K562 (cell line): ENCODE data around the gene CFAP251. TPM values are rescaled to one million over a fixed set of nuclear protein-coding genes. Genes with fewer than 3 reads are reported as not detected.

ENCODE experiments used
- CBFB ChIP-seq: sonication (generic); formaldehyde crosslinking; IDR thresholded peaks from 2 replicates; pipeline ENCODE4 v1.4.0; 2020; ENCODE audit warnings: mild to moderate bottlenecking, missing genetic modification reagents
- CXXC5 ChIP-seq: fragments of 250-450 bp; sonication (Bioruptor Pico); IDR thresholded peaks from 2 replicates; pipeline ENCODE4 v1.8.0; 2022; ENCODE audit warnings: inconsistent platforms, mild to moderate bottlenecking, moderate library complexity
- ETV5 ChIP-seq: sonication (generic); formaldehyde crosslinking; IDR thresholded peaks from 2 replicates; pipeline ENCODE4 v1.4.0; 2020; ENCODE audit warnings: low read depth, mild to moderate bottlenecking, missing genetic modification reagents
- GTF2E2 ChIP-seq: fragments of 200-800 bp; sonication (Bioruptor generic); IDR thresholded peaks from 2 replicates; pipeline ENCODE4 v1.6.1; 2016; ENCODE audit warnings: missing genetic modification characterization, missing compliant biosample characterization
- MCM3 ChIP-seq: fragments of 450-650 bp; IDR thresholded peaks from 2 replicates; pipeline ENCODE4 v1.6.1; 2016
- MCM5 ChIP-seq: fragments of 450-650 bp; IDR thresholded peaks from 2 replicates; pipeline ENCODE4 v1.6.1; 2016; ENCODE audit warnings: low read depth
- MCM7 ChIP-seq, 2 experiments: fragments of 450-650 bp; IDR thresholded peaks; 2 replicates each; pipeline ENCODE4 v1.6.1; 2016 to 2018
- NONO ChIP-seq, 2 experiments: fragments of 200-400 bp in 1 of 2; fragments of 450-650 bp in 1 of 2; formaldehyde crosslinking in 1 of 2; IDR thresholded peaks; 2 replicates each; pipeline ENCODE4 v1.6.1; 2017; ENCODE audit warnings: low read depth in 2 of 2, mild to moderate bottlenecking in 2 of 2, moderate library complexity in 2 of 2, low read length in 1 of 2
- PHF20 ChIP-seq: fragments of 450-650 bp; IDR thresholded peaks from 2 replicates; pipeline ENCODE4 v1.6.1; 2018; ENCODE audit not compliant: partially characterized antibody
- POLR2A ChIP-seq: fragments of 450-650 bp; conservative IDR thresholded peaks from 2 replicates; pipeline ENCODE4 v1.6.1; 2016
- PYGO2 ChIP-seq: fragments of 450-650 bp; IDR thresholded peaks from 2 replicates; pipeline ENCODE4 v1.6.1; 2016; ENCODE audit warnings: mild to moderate bottlenecking, missing genetic modification characterization, moderate library complexity, missing compliant biosample characterization
- RERE ChIP-seq: sonication (generic); formaldehyde crosslinking; IDR thresholded peaks from 2 replicates; pipeline ENCODE4 v1.8.0; 2023; ENCODE audit warnings: missing genetic modification reagents, mild to moderate bottlenecking, borderline replicate concordance
- SAP30 ChIP-seq: fragments of 200-600 bp; sonication (generic); IDR thresholded peaks from 2 replicates; pipeline ENCODE4 v1.6.1; 2012; ENCODE audit warnings: borderline replicate concordance, low read depth, mild to moderate bottlenecking, moderate library complexity, low read length, control low read depth, inconsistent platforms; ENCODE audit not compliant: insufficient read depth, poor library complexity, severe bottlenecking
- U2AF1 ChIP-seq: fragments of 200-400 bp; formaldehyde crosslinking; optimal IDR thresholded peaks from 2 replicates; pipeline ENCODE3; 2017; ENCODE audit warnings: mild to moderate bottlenecking, low read depth, low read length, moderate library complexity
- ZFX ChIP-seq: sonication (generic); formaldehyde crosslinking; IDR thresholded peaks from 2 replicates; pipeline ENCODE4 v1.8.0; 2022; ENCODE audit warnings: mild to moderate bottlenecking, missing genetic modification reagents, moderate library complexity
- polyA plus RNA-seq, 8 experiments: library from polyadenylated mRNA; depleted of rRNA in 4 of 8; stranded (reverse) in 5 of 8; unstranded in 3 of 8; fragments of >200 nt; fragmentation: Nextera tagmentation in 2 of 8; fragmentation: Illumina TruSeq in 1 of 8; extraction: Ambion mirVana in 2 of 8; extraction: Trizol in 1 of 8; gene quantifications; 2 replicates each; pipeline versions ENCODE4 v1.2.1 to v1.2.3, GENCODE V29; 2011 to 2014; ENCODE audit warnings: inconsistent platforms in 1 of 8, missing spikeins in 1 of 8
- total RNA-seq, 7 experiments: library from RNA; depleted of rRNA in 6 of 7; stranded (reverse); fragments of >200 nt in 6 of 7; fragmentation: Illumina TruSeq in 2 of 7; extraction: Trizol in 2 of 7; gene quantifications; 2 replicates each; pipeline versions ENCODE4 v1.2.1 to v1.2.3, GENCODE V29; 2011 to 2021; ENCODE audit warnings: low replicate concordance in 1 of 7
- TF ChIP-seq, protein P1 (sequence below): fragments of 250-450 bp; sonication (Bioruptor Pico); IDR thresholded peaks from 2 replicates; pipeline ENCODE4 v1.4.0; 2020
- TF ChIP-seq, protein P2 (sequence below): fragments of 250-450 bp; sonication (Bioruptor Pico); IDR thresholded peaks from 2 replicates; pipeline ENCODE4 v1.4.0; 2020; ENCODE audit warnings: mild to moderate bottlenecking, moderate library complexity

CFAP251 gene
- total and polyA plus RNA-seq, 9 of the 15 experiments (the other 6 are each of a cell fraction or from before 2014, with no cell fraction given) = 16.6 to 31.0 (median 19.1) TPM

DNA sequence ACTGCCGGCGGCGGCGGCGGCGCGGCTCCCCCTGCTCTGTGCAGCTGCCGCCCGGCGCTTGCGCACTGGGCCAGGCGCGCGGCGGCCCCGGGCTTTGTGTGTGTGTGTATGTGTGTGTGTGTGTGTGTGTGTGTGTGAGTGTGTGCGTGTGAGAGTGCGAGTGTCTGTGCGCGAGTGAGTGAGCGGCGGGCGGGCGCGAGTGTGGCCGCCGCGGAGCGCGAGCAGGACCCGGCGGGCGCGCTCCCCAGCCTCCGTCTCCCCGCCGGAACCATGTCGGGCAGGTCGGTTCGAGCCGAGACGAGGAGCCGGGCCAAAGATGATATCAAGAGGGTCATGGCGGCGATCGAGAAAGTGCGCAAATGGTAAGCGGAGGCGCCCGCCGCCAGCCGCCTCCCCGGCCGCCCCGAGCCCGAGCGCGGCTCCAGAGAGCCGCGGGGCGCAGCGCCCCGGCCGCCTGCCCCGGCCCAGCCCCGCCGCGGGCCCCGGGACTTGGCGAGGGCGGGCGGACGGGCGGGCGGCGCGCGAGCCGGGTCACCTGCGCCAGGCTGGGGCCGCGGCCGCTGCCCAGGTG, 103.5 kb downstream of the CFAP251 start, which contains the start of gene BCL7A (continued):
- no peak for TF ChIP-seq RERE
- no peak for TF ChIP-seq PYGO2
- peak; percentile 35 for TF ChIP-seq U2AF1
- TF ChIP-seq PHF20 = peak; percentile 30
- TF ChIP-seq ETV5 = no peak
- TF ChIP-seq MCM3 = peak; percentile 91
- no peak for TF ChIP-seq NONO (IDR thresholded peaks at IDR 0.05; ENCODE audit: low read depth in 2 of 2, low read length in 1 of 2)
- TF ChIP-seq POLR2A = peak; percentile 75
- TF ChIP-seq CBFB = no peak
- no peak for TF ChIP-seq MCM7 (IDR thresholded peaks at IDR 0.05)
- TF ChIP-seq MCM5 = no peak
- no peak; the same call in 1 of the 2 replicates for TF ChIP-seq GTF2E2 (tag)
- TF ChIP-seq, protein P1, sequence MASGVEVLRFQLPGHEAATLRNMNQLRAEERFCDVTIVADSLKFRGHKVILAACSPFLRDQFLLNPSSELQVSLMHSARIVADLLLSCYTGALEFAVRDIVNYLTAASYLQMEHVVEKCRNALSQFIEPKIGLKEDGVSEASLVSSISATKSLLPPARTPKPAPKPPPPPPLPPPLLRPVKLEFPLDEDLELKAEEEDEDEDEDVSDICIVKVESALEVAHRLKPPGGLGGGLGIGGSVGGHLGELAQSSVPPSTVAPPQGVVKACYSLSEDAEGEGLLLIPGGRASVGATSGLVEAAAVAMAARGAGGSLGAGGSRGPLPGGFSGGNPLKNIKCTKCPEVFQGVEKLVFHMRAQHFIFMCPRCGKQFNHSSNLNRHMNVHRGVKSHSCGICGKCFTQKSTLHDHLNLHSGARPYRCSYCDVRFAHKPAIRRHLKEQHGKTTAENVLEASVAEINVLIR = no peak
- TF ChIP-seq CXXC5 (CRISPR knock-in tag) = peak; percentile 74
- peak; percentile 51 for TF ChIP-seq ZFX
- TF ChIP-seq SAP30 = no peak
- TF ChIP-seq, protein P2, sequence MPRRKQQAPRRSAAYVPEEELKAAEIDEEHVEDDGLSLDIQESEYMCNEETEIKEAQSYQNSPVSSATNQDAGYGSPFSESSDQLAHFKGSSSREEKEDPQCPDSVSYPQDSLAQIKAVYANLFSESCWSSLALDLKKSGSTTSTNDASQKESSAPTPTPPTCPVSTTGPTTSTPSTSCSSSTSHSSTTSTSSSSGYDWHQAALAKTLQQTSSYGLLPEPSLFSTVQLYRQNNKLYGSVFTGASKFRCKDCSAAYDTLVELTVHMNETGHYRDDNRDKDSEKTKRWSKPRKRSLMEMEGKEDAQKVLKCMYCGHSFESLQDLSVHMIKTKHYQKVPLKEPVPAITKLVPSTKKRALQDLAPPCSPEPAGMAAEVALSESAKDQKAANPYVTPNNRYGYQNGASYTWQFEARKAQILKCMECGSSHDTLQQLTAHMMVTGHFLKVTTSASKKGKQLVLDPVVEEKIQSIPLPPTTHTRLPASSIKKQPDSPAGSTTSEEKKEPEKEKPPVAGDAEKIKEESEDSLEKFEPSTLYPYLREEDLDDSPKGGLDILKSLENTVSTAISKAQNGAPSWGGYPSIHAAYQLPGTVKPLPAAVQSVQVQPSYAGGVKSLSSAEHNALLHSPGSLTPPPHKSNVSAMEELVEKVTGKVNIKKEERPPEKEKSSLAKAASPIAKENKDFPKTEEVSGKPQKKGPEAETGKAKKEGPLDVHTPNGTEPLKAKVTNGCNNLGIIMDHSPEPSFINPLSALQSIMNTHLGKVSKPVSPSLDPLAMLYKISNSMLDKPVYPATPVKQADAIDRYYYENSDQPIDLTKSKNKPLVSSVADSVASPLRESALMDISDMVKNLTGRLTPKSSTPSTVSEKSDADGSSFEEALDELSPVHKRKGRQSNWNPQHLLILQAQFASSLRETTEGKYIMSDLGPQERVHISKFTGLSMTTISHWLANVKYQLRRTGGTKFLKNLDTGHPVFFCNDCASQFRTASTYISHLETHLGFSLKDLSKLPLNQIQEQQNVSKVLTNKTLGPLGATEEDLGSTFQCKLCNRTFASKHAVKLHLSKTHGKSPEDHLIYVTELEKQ (CRISPR knock-in tag) = no peak
